Measurements from ENCODE around the gene ZNF780B. TPM values are rescaled to one million over a fixed set of nuclear protein-coding genes. Genes with fewer than 3 reads are reported as not detected.

Gene ZNF780B
- polyA plus RNA-seq, 1 donor from 2014 or later, result 28.8 TPM

DNA sequence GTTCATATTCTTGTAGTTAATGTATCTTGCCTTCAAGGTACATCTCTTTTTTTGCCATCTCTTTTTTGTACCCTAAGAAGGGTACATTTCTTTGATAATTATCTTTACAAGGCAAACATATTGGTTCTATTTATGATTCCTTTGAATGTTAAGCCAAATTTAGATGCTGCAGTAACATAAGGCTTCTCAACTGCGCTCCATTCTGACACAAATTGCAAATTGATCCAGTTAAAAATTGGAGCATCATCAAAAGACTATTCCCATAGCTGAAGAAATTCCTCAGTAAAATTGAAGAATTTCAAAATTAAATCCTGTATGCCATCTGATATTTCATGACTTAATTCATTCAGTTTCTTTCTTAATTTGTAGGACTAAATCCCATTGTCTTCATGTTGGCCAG is 37.4 kb upstream of the ZNF780B start:
- no peak overlapping the region for H2AFZ ChIP-seq (ENCODE audit: low read depth, low read length)

DNA sequence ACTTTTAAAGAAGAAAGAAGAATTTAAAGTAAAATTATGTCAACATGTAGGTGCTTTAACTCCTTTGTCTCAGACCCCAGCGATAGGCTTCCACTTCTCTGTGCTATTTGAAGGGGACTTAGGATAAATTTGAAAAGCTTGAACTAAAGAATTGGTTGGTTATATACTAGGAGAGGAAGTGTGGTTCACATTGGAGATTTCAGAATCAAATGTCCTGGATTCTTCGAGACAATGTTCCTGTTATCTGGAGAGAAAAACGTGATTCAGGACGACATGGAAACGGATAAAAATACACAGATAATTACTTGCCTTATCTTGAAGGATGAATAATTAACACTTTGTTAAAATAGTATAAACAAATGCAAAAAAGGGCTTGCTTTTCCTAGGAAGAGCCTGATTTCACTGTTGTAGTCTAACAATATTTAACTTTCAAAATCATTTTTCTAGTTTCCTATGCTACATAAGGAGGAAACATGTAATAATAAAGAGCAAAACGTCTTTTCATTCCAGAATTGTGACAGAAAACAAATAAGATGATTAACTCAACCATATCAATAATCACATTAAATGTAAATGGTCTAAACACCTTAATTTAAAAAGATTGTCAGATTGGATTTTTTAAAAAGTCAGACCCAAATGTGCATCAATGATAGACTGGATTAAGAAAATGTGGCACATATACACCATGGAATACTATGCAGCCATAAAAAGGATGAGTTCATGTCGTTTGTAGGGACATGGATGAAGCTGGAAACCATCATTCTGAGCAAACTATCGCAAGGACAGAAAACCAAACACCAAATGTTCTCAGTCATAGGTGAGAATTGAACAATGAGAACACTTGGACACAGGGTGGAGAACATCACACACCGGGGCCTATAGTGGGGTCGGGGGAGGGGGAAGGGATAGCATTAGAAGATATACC is 35.4 kb upstream of the ZNF780B start:
- peak overlapping the region; percentile 94 for H2AFZ ChIP-seq (ENCODE audit: low read depth, low read length)
- peak overlapping the region; percentile 89 for H3K27ac ChIP-seq (ENCODE audit: low read length)
- H3K79me2 ChIP-seq (replicated peaks; ENCODE audit: insufficient read depth, low read length), result peaks cover 33% of the 10 kb centered on the region
- no peaks in the 10 kb centered on the region for H3K36me3 ChIP-seq (ENCODE audit: insufficient read depth, low read length)
- TF ChIP-seq POLR2AphosphoS5 (IDR thresholded peaks at IDR 0.05) (no peak), EP300 (conservative IDR thresholded peaks at IDR 0.05; ENCODE audit: poor library complexity, severe bottlenecking) (no peak), SMC3 (conservative IDR thresholded peaks at IDR 0.05; ENCODE audit: poor library complexity) (no peak), TAF1 (IDR thresholded peaks at IDR 0.05; ENCODE audit: low read depth) (no peak), MXI1 (conservative IDR thresholded peaks at IDR 0.05; ENCODE audit: poor library complexity, severe bottlenecking) (no peak), RAD21 (conservative IDR thresholded peaks at IDR 0.05) (no peak)
- TF ChIP-seq, protein P1, sequence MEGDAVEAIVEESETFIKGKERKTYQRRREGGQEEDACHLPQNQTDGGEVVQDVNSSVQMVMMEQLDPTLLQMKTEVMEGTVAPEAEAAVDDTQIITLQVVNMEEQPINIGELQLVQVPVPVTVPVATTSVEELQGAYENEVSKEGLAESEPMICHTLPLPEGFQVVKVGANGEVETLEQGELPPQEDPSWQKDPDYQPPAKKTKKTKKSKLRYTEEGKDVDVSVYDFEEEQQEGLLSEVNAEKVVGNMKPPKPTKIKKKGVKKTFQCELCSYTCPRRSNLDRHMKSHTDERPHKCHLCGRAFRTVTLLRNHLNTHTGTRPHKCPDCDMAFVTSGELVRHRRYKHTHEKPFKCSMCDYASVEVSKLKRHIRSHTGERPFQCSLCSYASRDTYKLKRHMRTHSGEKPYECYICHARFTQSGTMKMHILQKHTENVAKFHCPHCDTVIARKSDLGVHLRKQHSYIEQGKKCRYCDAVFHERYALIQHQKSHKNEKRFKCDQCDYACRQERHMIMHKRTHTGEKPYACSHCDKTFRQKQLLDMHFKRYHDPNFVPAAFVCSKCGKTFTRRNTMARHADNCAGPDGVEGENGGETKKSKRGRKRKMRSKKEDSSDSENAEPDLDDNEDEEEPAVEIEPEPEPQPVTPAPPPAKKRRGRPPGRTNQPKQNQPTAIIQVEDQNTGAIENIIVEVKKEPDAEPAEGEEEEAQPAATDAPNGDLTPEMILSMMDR (IDR thresholded peaks at IDR 0.05; ENCODE audit: poor library complexity, severe bottlenecking), result no peak
- no peaks in the 10 kb centered on the region for H3F3A ChIP-seq (ENCODE audit: insufficient read depth, low read length, poor library complexity, severe bottlenecking)
- no peaks in the 10 kb centered on the region for H4K20me1 ChIP-seq (ENCODE audit: insufficient read depth)
- H3K4me2 ChIP-seq (ENCODE audit: low read length), result peak overlapping the region; percentile 19
- no peaks in the 10 kb centered on the region for H3K27me3 ChIP-seq (ENCODE audit: insufficient read depth, low read depth, low read length)
- H3K9me3 ChIP-seq (ENCODE audit: low read length), result no peaks in the 10 kb centered on the region
- no peaks in the 10 kb centered on the region for H3K9me2 ChIP-seq (ENCODE audit: insufficient read depth, low read length)
- peak overlapping the region; percentile 87 for H3K9ac ChIP-seq (ENCODE audit: low read length)
- peak overlapping the region; percentile 84 for H3K4me3 ChIP-seq (ENCODE audit: low read length)

More for the DNA sequence above, 37.4 kb upstream of the ZNF780B start:
- Histone ChIP-seq H3F3A (ENCODE audit: insufficient read depth, low read length, poor library complexity, severe bottlenecking) (no peaks in the 10 kb centered on the region), H3K4me2 (ENCODE audit: low read length) (no peak overlapping the region), H3K9ac (ENCODE audit: low read length) (no peak overlapping the region), H3K79me2 (replicated peaks; ENCODE audit: insufficient read depth, low read length) (peaks cover 18% of the 10 kb centered on the region), H4K20me1 (ENCODE audit: insufficient read depth) (no peaks in the 10 kb centered on the region), H3K9me2 (ENCODE audit: insufficient read depth, low read length) (no peaks in the 10 kb centered on the region), H3K27me3 (ENCODE audit: insufficient read depth, low read depth, low read length) (no peaks in the 10 kb centered on the region), H3K36me3 (ENCODE audit: insufficient read depth, low read length) (no peaks in the 10 kb centered on the region), H3K4me3 (ENCODE audit: low read length) (no peak overlapping the region), H3K27ac (ENCODE audit: low read length) (no peak overlapping the region), H3K9me3 (ENCODE audit: low read length) (no peaks in the 10 kb centered on the region)
- TF ChIP-seq EP300 (conservative IDR thresholded peaks at IDR 0.05; ENCODE audit: poor library complexity, severe bottlenecking), result no peak
- no peak for TF ChIP-seq REST (IDR thresholded peaks at IDR 0.05; ENCODE audit: borderline replicate concordance)
- TF ChIP-seq TAF1 (IDR thresholded peaks at IDR 0.05; ENCODE audit: low read depth), result no peak
- no peak for TF ChIP-seq POLR2AphosphoS5 (IDR thresholded peaks at IDR 0.05)
- no peak for TF ChIP-seq EZH2 (IDR thresholded peaks at IDR 0.05; ENCODE audit: borderline replicate concordance, insufficient read depth, low read length, poor library complexity, severe bottlenecking)
- TF ChIP-seq, protein P1 (IDR thresholded peaks at IDR 0.05; ENCODE audit: poor library complexity, severe bottlenecking), result no peak
- TF ChIP-seq SMC3 (conservative IDR thresholded peaks at IDR 0.05; ENCODE audit: poor library complexity), result no peak
- TF ChIP-seq RAD21 (conservative IDR thresholded peaks at IDR 0.05), result no peak
- TF ChIP-seq MXI1 (conservative IDR thresholded peaks at IDR 0.05; ENCODE audit: poor library complexity, severe bottlenecking), result no peak
